ENCODE data around the gene LMBR1.

DNA sequence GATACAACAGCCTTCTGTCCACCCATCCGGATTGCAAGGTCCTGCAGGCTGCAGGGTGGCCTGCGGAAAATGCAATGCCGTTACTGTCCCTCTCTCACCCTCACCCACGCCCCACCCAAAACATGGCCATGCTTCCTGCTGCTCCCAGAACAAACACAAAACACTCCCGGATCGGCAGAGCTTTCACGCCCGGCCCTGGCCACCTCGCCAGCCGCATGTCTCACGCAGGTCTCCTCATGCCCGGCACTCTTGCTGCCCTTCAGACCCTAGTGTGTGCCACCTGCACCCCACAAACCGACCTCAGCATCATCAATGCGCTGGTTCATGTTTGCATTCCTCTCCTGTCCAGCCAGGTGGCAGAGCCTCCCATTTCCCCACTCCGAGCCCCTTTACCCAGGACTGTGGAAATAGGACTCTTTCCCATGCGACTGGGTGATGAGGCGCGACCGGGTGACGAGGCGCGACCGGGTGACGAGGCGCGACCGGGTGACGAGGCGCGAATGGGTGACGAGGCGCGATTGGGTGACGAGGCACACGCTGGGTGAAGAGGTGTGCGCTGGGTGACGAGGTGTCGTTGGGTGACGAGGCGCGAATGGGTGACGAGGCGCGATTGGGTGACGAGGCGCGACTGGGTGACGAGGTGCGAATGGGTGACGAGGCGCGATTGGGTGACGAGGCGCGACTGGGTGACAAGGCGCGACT is 47.6 kb upstream of the LMBR1 start:
- TF ChIP-seq EZH2 (IDR thresholded peaks at IDR 0.05; ENCODE audit: insufficient read depth, poor library complexity, severe bottlenecking): no peak
- no peak for TF ChIP-seq EZH2phosphoT487 (IDR thresholded peaks at IDR 0.05; ENCODE audit: insufficient read depth, low read depth)

Measured in GM23248 (cell line).